ENCODE data around the gene TLR8.

- TF ChIP-seq CHD4 (IDR thresholded peaks at IDR 0.05; ENCODE audit: borderline replicate concordance) (no peak), RCOR1 (IDR thresholded peaks at IDR 0.05; ENCODE audit: low read depth, low read length) (no peak), POLR2A (IDR thresholded peaks at IDR 0.05; ENCODE audit: low read length) (no peak), NR3C1 (IDR thresholded peaks at IDR 0.05) (no peak), CBX2 (IDR thresholded peaks at IDR 0.05; ENCODE audit: borderline replicate concordance, low read depth) (no peak), EHMT2 (IDR thresholded peaks at IDR 0.05; ENCODE audit: low read depth) (no peak), BHLHE40 (IDR thresholded peaks at IDR 0.05; ENCODE audit: low read depth, low read length) (no peak), HDAC2 (IDR thresholded peaks at IDR 0.05) (no peak), RAD21 (conservative IDR thresholded peaks at IDR 0.05 in 1 of 2, IDR thresholded peaks at IDR 0.05 in 1 of 2) (no peak), CHD2 (IDR thresholded peaks at IDR 0.05; ENCODE audit: low read length, partially characterized antibody) (no peak), HMGXB4 (CRISPR knock-in tag; IDR thresholded peaks at IDR 0.05; ENCODE audit: borderline replicate concordance) (no peak)
- TF ChIP-seq, protein P1, sequence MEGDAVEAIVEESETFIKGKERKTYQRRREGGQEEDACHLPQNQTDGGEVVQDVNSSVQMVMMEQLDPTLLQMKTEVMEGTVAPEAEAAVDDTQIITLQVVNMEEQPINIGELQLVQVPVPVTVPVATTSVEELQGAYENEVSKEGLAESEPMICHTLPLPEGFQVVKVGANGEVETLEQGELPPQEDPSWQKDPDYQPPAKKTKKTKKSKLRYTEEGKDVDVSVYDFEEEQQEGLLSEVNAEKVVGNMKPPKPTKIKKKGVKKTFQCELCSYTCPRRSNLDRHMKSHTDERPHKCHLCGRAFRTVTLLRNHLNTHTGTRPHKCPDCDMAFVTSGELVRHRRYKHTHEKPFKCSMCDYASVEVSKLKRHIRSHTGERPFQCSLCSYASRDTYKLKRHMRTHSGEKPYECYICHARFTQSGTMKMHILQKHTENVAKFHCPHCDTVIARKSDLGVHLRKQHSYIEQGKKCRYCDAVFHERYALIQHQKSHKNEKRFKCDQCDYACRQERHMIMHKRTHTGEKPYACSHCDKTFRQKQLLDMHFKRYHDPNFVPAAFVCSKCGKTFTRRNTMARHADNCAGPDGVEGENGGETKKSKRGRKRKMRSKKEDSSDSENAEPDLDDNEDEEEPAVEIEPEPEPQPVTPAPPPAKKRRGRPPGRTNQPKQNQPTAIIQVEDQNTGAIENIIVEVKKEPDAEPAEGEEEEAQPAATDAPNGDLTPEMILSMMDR (IDR thresholded peaks at IDR 0.05): no peak
- TF ChIP-seq, protein P2, sequence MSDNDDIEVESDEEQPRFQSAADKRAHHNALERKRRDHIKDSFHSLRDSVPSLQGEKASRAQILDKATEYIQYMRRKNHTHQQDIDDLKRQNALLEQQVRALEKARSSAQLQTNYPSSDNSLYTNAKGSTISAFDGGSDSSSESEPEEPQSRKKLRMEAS (IDR thresholded peaks at IDR 0.05): no peak
These were observed 31.8 kb upstream of the TLR8 start for GRCh38 chrX:12874581-12874980.

Measured in A549 (cell line).